HG03159 (cell line): ENCODE data around the gene GNAS-AS1.

Experiments used
- ATAC-seq: cut with Tn5 transposase; IDR thresholded peaks from one replicate; pipeline ENCODE4 v1.9.1; 2021; ENCODE audit warnings: mild to moderate bottlenecking, moderate library complexity; ENCODE audit not compliant: unreplicated experiment

The GNAS-AS1 gene

DNA sequence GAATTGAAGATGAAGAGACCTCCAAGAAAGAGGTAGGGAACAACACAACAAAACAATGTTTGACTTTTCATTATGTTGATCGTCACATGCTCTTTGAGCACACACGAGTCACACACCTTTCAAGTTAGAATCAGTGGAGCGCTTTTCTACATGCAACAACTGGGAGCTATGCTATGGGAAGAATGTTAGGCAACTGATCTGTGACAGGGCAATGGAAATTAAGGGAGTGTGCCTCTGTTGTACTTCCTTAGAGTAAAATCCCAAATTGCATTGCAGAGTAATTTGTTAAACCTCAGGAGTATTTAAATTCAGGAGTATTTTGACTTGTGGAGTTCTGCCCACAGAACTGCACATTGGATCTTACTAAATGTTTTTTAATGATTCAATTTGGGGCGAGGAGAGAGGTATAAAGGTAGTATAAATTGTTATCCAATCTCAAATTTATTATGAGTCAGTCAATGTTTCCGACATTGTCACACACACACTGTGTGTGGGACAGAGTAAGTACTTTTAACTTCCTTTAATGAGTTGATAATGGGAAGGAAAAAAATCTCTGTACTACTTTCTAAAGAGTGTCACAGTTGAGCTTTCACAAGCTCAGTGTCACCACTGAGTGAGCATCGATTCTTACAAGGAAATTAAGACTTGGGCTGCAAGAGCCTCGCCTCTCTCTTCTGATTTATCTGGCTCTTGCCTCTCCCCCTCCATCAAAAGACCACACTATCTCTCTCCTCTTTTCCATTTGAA, 12.5 kb upstream of the GNAS-AS1 start:
- ATAC-seq = no peak

DNA sequence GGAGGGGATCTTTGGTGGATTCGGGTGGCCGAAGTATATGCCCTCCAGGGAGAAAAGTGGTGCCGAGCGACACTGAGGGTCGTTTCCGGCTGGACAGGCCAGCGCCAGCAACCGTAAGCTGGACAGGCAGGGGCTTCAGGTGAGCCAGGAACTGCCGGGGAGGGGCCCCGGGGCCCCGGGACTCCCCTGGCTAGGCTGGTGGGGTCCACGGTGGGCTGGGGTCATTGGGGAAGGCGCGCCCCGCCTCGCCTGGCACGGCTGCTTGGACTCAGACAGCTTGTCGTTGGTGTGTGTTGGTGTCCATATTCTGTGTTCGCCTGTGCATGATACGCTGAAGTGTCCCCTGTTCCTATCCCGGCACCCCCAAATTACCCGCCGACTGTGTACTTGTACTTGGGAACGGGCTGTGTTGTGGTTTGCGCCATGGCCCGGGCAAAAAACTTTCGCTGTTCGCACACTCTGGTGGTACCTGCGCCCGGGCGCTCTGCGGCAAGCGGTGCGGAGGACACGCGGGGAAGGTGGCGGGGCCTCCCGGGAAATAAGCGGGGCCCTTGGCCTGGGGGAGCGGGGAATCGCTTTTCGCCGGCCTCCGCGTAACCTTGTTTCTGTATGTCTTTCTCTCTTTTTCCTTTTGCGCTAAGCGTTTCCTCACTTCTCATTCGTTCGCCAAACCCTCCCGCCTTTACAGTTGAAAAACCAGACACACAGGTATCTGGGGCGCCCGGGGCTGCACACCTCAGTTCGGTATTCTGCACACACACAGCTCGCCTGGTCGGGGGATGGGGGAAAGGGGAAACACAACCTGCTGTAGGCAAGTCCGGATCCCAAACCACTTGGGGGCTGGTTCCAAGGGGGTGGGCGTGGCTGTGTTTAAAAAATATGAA, 5.0 kb upstream of the GNAS-AS1 start:
- ATAC-seq = no peak

DNA sequence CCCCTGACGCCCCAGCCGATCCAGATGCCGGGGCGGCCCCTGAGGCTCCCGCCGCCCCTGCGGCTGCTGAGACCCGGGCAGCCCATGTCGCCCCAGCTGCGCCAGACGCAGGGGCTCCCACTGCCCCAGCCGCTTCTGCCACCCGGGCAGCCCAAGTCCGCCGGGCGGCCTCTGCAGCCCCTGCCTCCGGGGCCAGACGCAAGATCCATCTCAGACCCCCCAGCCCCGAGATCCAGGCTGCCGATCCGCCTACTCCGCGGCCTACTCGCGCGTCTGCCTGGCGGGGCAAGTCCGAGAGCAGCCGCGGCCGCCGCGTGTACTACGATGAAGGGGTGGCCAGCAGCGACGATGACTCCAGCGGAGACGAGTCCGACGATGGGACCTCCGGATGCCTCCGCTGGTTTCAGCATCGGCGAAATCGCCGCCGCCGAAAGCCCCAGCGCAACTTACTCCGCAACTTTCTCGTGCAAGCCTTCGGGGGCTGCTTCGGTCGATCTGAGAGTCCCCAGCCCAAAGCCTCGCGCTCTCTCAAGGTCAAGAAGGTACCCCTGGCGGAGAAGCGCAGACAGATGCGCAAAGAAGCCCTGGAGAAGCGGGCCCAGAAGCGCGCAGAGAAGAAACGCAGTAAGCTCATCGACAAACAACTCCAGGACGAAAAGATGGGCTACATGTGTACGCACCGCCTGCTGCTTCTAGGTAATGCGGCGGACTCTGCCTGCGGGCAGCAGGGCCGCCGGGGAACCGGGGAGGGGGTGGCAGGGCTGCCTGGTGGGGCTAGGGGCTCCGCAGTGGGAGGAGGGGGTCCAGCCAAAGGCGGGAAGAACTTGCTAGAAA, 4.2 kb upstream of the GNAS-AS1 start:
- ATAC-seq = no peak

DNA sequence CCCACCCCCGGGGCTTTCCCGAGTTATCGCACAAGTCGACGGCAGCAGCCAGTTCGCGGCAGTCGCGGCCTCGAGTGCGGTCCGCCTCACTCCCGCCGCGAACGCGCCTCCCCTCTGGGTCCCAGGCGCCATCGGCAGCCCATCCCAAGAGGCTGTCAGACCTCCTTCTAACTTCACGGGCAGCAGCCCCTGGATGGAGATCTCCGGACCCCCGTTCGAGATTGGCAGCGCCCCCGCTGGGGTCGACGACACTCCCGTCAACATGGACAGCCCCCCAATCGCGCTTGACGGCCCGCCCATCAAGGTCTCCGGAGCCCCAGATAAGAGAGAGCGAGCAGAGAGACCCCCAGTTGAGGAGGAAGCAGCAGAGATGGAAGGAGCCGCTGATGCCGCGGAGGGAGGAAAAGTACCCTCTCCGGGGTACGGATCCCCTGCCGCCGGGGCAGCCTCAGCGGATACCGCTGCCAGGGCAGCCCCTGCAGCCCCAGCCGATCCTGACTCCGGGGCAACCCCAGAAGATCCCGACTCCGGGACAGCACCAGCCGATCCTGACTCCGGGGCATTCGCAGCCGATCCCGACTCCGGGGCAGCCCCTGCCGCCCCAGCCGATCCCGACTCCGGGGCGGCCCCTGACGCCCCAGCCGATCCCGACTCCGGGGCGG, 3.4 kb upstream of the GNAS-AS1 start:
- ATAC-seq = no peak

DNA sequence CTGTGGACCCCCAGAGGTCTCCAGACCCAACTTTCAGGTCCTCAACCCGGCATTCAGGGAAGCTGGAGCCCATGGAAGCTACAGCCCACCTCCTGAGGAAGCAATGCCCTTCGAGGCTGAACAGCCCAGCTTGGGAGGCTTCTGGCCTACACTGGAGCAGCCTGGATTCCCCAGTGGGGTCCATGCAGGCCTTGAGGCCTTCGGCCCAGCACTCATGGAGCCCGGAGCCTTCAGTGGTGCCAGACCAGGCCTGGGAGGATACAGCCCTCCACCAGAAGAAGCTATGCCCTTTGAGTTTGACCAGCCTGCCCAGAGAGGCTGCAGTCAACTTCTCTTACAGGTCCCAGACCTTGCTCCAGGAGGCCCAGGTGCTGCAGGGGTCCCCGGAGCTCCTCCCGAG, 2.8 kb upstream of the GNAS-AS1 start:
- ATAC-seq = no peak

DNA sequence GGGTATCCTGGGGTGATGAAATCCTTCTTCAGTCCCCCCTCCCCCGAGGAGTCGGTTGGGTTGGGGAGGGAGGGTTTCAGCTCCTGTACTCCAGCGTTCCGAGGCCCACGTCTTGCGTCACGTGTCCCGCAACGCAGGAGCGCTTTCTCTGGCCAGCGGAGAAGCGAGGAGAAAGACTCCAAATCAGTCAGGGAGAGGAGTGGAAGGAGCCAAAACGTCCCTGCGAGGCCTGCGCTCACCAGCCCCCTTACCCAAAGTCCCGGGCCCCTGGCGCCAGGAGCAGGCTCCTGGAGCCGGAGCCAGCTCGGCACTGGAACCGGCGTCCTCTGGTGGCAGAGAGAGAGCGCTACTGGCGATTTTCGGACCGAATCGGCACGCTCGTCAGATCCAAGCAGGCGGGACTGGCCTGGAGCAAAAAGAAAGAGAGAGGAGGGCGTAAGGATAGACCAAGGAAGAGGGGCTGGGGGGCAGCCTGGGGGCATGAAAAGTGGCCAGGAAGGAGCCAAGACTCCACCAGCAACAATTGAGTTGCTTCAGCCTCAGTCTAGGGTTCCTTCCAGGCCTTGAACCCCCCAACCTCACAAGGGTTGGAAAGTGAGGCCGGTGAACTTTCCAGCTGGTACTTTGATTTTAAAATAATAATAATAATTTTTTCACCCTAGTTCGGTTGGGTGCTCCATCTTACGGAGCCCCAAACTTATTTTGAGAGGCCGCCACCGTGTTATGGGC, 2.0 kb upstream of the GNAS-AS1 start, which contains the start of gene GNAS:
GNAS (plus strand) TSS at position 174 of the 729 bp plus-strand sequence.
- no peak for ATAC-seq

DNA sequence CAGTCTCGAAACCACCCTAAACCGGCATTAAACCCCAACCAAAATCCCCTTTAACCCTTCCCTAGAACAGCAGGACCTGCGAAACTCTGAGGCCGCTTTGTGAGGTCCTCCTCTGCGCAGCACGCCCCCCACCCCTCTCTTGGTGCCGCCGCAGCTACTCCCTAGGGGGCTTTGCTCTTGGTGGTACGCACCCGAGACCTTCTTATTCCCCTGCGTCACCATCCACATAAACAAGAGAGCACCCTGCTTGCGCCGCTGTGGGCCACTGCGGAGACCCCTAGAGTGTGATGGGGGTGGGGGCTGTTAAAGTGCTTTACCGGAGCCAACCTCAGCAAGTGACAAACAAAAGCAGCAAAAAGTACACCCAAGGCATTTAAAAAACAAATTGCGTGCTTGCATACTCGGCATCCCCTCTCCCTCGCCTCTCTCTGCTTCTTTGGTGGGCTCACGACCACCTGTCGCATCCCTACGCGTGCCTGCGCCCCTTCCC, 1.3 kb upstream of the GNAS-AS1 start:
- no peak for ATAC-seq

DNA sequence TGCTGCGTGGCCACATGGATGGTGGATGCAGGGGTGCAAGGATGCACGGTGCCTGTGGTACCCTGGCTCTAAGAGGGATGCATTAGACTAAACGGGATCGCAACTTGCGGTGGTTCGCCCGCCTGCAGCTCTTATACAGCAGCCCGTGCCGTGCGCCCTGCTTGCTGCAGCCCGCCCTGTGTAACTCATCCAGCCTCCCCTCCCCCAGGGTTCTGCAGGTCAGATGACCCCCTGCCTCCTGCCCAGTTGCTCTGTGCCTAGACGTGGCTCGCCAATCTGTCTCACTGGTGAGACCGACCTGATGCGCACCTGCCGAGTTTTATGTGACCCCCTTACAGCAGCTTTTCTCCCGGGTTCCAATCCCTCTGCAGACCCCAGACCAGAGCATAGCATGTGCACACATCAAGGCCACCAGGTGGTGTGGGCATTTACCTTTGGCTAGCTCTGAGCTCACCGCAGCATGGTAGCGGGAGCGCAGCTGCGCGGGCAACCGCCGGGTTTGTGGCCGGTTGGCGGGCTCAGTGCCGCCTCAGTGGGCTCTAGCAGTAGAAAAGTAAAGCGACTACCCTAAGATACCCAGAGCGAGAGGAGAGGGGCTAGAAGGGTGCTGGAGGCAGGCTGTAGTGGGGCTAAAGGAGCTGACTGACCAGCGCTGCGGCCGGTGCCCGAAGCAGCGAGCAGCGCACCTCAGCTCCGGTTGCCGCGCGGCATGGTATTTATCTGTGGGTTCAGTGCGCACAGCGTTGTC, 693 bp upstream of the GNAS-AS1 start:
- ATAC-seq = no peak

DNA sequence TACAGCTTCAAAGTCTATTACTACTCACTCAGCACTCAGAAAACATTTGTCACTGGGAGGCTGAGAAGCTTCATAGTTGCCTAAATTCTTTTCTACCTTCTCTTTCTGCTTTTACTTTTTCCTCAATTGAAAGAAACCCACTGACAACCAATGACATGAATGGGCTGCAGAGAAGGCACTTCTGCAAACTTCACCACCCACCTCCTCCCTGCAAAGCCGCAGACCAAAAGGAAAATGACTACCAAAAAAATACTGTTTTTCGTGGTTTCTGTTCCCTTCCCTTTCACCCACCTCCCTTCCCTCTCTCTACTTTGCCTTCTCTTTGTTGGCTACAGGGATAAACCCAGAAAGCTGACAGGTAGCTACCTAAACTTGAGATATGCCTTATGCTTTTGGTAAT, 3.2 kb downstream of the GNAS-AS1 start:
- no peak for ATAC-seq

DNA sequence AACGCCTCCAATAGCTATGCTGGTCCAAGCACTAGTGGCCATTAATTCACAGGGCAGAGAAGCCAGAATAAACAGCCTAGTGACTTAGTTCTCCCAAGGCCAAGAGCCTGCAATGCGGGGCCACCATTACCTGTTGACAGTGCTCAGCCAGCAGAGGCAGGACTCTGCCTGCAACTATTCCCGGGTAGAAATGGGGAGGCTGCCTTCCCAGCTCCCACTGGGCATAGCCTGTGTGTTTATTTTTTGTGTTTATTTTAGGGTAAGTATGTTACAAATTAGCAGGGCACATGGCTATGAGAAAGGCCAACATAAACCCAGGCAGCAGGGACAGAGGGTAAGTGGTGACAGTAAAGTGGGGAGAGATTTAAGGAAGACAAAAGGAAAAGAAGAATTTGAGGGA, 5.0 kb downstream of the GNAS-AS1 start:
- ATAC-seq = no peak

DNA sequence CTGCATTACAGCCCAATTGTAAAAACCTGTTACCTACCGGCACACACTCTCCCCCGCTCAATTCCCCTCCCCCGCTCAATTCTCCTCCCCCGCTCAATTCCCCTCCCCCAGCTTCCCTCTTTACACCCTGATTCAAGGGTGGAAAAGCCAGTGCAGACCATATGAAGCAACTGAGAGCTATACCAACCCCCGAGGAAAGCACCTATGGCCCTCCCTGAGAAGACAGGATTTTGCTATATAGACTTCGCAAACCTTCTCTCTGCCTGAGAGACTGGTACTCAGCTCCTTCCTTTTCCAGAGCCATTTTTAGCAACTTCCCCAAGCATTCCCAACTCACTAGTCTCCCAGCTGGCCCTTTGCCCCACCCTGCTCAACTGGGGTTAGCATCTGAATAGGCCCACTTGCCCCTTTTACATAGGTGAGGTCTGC, 7.6 kb downstream of the GNAS-AS1 start:
- ATAC-seq = no peak

DNA sequence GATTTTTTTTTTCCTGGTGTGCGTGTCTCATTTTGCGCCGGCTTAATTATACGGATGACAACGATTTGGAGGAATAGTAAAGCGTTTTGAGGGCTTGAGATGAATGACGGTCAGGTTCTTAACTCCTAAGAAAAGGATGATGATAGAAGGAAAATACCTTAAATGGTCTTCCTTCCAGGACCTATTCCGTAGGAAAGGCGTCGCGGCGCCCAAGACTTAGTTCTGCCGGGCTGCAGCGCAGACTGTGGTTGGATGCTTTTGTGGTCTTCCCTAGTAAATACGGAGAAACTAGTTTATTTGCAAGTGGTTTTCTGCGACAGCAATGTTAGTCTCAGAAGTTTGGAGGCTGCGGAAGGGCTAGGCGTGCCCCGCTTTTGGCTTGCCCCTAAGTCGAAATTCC, 8.4 kb downstream of the GNAS-AS1 start:
- no peak for ATAC-seq

DNA sequence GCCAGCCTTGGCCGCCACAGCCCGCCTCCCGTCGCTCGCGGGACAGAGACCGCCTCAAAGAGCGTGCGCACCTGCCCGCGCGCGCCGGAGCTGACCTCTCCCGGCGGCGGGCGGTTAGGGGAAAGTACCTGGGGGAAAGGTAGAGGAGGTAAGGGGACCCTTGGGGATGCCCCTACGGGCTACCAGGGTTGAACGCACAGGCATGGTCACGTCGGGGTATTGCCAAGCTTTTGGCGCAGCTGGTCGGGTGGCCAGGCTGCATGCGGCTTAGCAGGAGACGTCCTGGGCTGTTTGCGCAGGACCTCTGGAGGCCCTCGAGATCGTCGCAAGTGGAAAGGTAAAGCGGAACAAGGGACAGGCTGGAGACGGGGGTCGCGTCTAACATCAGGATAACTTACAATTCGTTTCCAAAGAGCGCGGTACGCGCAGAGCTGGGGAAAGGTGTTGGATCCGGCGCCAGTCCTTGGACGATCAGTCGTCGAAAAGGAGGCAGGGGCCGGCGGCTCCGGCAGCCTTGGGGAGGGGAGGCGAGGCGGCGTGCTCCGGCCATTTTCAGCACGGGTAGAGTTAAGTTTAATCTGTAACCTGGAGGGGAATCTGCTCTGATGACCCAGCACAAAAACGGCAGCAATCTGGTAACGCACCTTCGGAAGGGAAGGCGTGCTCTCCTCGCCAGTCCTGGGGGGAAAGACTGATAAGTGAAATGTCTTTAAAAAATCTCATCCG, 9.0 kb downstream of the GNAS-AS1 start:
- ATAC-seq = no peak

DNA sequence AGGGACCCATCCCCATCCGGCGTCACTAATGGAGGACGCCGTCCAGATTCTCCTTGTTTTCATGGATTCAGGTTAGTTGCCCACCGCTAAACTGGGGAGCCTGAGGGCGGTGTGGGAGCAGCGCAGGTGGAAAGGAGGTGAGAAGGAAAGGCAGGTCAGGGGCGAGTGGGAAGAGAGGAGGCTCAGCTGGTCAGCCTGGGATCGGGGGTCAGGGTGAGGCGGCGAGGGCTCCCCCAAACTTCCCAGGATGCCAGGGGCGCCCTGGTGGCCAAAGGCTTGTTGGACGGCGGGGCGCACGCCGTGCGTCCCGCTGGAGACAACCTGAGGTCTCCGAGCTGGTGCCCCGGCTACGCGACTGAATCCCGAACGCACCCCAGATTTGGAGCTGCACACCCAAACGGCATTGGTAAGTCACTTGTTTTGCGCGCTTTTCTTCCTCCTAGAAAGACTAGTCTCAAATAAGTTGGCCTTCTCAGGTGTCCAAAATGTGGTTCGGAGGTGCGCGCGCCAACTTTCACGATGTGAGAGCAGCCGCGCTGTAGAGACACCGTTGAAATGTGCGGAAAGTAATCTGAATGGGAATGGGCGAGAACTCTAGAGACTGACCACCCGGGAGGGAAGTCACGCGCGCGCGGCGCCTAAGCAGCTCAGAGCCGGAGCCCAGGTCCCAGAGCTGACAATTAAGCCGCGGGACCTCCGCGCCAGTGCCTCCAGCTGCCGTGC, 9.7 kb downstream of the GNAS-AS1 start:
- no peak for ATAC-seq

DNA sequence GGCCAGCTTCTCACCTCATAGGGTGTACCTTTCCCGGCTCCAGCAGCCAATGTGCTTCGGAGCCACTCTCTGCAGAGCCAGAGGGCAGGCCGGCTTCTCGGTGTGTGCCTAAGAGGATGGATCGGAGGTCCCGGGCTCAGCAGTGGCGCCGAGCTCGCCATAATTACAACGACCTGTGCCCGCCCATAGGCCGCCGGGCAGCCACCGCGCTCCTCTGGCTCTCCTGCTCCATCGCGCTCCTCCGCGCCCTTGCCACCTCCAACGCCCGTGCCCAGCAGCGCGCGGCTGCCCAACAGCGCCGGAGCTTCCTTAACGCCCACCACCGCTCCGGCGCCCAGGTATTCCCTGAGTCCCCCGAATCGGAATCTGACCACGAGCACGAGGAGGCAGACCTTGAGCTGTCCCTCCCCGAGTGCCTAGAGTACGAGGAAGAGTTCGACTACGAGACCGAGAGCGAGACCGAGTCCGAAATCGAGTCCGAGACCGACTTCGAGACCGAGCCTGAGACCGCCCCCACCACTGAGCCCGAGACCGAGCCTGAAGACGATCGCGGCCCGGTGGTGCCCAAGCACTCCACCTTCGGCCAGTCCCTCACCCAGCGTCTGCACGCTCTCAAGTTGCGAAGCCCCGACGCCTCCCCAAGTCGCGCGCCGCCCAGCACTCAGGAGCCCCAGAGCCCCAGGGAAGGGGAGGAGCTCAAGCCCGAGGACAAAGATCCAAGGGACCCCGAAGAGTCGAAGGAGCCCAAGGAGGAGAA, 10.5 kb downstream of the GNAS-AS1 start:
- ATAC-seq = no peak

DNA sequence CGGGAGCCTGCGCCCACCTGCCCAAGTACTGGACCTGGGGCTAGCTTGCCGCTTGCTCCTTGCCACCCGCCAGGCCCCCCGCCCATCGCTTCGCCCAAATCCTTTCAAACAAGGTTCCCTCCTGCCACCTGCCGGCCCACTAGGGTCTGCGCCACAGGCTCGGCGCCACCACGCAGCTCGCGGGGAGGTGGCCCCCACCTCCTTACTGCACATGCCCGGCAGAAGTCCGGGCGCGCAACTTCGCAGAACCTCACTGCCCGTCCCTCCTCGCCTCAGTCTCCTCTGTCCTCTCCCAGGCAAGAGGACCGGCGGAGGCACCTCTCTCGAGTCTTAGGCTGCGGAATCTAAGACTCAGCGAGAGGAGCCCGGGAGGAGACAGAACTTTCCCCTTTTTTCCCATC, 11.2 kb downstream of the GNAS-AS1 start:
- ATAC-seq = no peak

DNA sequence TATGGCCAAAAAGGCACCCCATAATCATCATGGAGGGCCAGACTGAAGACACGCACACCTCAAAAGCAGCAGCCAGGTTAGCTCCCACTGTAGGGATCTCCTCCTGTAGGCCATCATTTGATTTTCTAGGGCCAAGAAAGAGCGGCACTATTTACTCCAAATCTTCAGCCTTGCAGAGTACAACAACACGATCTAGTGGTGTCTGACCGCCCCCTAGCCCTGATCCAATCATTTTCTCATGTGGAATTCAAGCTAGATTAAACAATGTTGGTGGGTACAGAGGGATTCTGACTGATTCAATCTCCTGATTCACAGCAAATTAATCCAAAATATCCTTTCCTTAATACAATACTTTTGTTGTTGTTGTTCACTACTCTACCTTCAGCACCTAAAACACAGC, 12.5 kb downstream of the GNAS-AS1 start:
- ATAC-seq = no peak
